ENCODE data around the gene ZFP30. TPM values are rescaled to one million over a fixed set of nuclear protein-coding genes. Genes with fewer than 3 reads are reported as not detected.

The ZFP30 gene
- total and polyA plus RNA-seq, 2 of the 4 experiments (the other 2 are of a cell fraction): 1.7 to 10.2 TPM

DNA sequence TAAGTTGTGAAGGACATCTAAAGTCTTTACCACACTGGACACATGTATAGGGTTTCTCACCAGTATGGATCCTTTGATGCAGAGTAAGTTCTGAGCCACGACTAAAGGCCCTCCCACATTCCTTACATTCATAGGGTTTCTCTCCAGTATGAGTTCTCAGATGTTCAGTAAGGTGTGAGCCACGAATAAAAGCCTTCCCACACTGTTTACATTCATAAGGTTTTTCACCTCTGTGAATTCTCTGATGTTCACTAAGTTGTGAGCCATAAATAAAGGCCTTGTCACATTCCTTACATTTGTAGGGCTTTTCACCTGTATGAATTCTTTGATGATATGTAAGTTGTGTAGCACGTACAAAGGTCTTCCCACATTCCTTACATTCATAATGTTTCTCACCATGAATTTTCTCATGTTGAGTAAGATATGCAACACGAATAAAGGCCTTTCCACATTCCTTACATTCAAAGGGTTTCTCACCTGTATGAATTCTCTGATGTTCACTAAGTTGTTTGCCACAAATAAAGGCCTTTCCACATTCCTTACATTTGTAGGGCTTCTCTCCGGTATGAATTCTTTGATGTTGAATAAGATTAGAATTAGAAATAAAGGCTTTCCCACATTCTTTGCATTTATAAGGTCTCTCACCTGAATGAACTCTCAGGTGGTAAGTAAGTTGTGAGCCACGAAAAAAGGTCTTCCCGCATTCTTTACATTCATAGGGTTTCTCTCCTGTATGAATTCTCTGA is 90.5 kb downstream of the ZFP30 start:
- H3K9me1 ChIP-seq (ENCODE audit: insufficient read depth, low read length): no peaks in the 10 kb centered on the region
- ATAC-seq (ENCODE audit: low read depth): no peak
- POLR2A ChIA-PET (ENCODE audit: unreplicated experiment): no interaction called here
- H2BK15ac ChIP-seq (ENCODE audit: low read depth, low read length): no peak overlapping the region
- no peak overlapping the region for H2BK20ac ChIP-seq (ENCODE audit: low read depth, low read length)
- in situ Hi-C loops (cut with MboI; ENCODE audit: low sequenced_read_pairs): no loop called here
- no peak overlapping the region for H3K14ac ChIP-seq (replicated peaks; ENCODE audit: low read depth, low read length)
- H3K4ac ChIP-seq (ENCODE audit: low read depth, low read length): no peak overlapping the region
- no peak overlapping the region for H2AK5ac ChIP-seq (ENCODE audit: low read depth, low read length)
- CTCF ChIA-PET: no interaction called here
- no peak overlapping the region for H2AFZ ChIP-seq (replicated peaks; ENCODE audit: low read length, poor library complexity)
- H3K4me2 ChIP-seq (ENCODE audit: low read depth, low read length): no peak overlapping the region
- no peak overlapping the region for H3K9ac ChIP-seq (ENCODE audit: low read depth, low read length)
- no peak overlapping the region for H3K18ac ChIP-seq (ENCODE audit: low read depth, low read length)
- no peak overlapping the region for H3K27ac ChIP-seq (ENCODE audit: insufficient read depth, low read length)
- no peak for DNase-seq
- no peak overlapping the region for H2AK9ac ChIP-seq (replicated peaks; ENCODE audit: low read depth, low read length, poor library complexity)
- no peak overlapping the region for H4K91ac ChIP-seq (ENCODE audit: insufficient read depth, low read depth, low read length)
- no peak overlapping the region for H2BK5ac ChIP-seq (ENCODE audit: low read depth, low read length, poor library complexity, severe bottlenecking)
- H3K4me1 ChIP-seq (ENCODE audit: control insufficient read depth, insufficient read depth, low read length): no peaks in the 10 kb centered on the region
- H4K8ac ChIP-seq (ENCODE audit: low read depth in 2 of 2, low read length in 2 of 2): no peak overlapping the region
- no peak overlapping the region for H3K4me3 ChIP-seq (ENCODE audit: insufficient read depth, low read depth, low read length)
- no TSS peak for BruUV-seq (replicated peaks)
- dilution Hi-C loops (cut with HindIII; ENCODE audit: low sequenced_read_pairs, unreplicated experiment): no loop called here
- intact Hi-C loops (cut with micrococcal nuclease): no loop called here
- no peaks in the 10 kb centered on the region for H3K79me1 ChIP-seq (ENCODE audit: low read depth in 1 of 2, low read length in 2 of 2)
- no peaks in the 10 kb centered on the region for H3K27me3 ChIP-seq (ENCODE audit: control insufficient read depth, insufficient read depth, low read length)
- H4K5ac ChIP-seq (ENCODE audit: low read depth, low read length): no peak overlapping the region
- H2BK120ac ChIP-seq (ENCODE audit: low read depth, low read length): no peak overlapping the region
- H3K36me3 ChIP-seq (ENCODE audit: control insufficient read depth, insufficient read depth, low read length): 0 out of 2 replicates have a peak, but pooled peaks cover 2% of the 10 kb centered on the region
- no CpG with 5 or more reads among the region's 7 CpGs for WGBS, 2 experiments (ENCODE audit: extremely low coverage in 2 of 2, insufficient read length in 1 of 2)
- H3K56ac ChIP-seq (ENCODE audit: extremely low read depth, insufficient read depth, low read length): no peak overlapping the region
- no peak overlapping the region for H3K23ac ChIP-seq (ENCODE audit: low read depth, low read length)
- TF ChIP-seq MXI1 (IDR thresholded peaks at IDR 0.05; ENCODE audit: borderline replicate concordance, low read depth, low read length): no peak
- no peak for TF ChIP-seq CHD1 (IDR thresholded peaks at IDR 0.05; ENCODE audit: low read depth, low read length)
- TF ChIP-seq MAZ (IDR thresholded peaks at IDR 0.05; ENCODE audit: borderline replicate concordance, low read depth, low read length): no peak
- TF ChIP-seq BHLHE40 (IDR thresholded peaks at IDR 0.05; ENCODE audit: low read depth, low read length): no peak
- no peak for TF ChIP-seq SMC3 (IDR thresholded peaks at IDR 0.05; ENCODE audit: low read depth, low read length)
- no peak for TF ChIP-seq POLR2A (IDR thresholded peaks at IDR 0.05; ENCODE audit: low read depth, low read length)
- no peak for TF ChIP-seq FOS (IDR thresholded peaks at IDR 0.05; ENCODE audit: low read depth, low read length)
- no peak for TF ChIP-seq NFE2L2 (IDR thresholded peaks at IDR 0.05; ENCODE audit: low read depth, low read length)
- TF ChIP-seq RFX5 (IDR thresholded peaks at IDR 0.05; ENCODE audit: low read depth, low read length): no peak
- TF ChIP-seq, protein P1, sequence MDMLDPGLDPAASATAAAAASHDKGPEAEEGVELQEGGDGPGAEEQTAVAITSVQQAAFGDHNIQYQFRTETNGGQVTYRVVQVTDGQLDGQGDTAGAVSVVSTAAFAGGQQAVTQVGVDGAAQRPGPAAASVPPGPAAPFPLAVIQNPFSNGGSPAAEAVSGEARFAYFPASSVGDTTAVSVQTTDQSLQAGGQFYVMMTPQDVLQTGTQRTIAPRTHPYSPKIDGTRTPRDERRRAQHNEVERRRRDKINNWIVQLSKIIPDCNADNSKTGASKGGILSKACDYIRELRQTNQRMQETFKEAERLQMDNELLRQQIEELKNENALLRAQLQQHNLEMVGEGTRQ (IDR thresholded peaks at IDR 0.05; ENCODE audit: low read depth, low read length): no peak
- TF ChIP-seq RCOR1 (IDR thresholded peaks at IDR 0.05; ENCODE audit: insufficient replicate concordance, low read length): no peak
- TF ChIP-seq MAFK (IDR thresholded peaks at IDR 0.05; ENCODE audit: low read depth, low read length): no peak
- TF ChIP-seq RAD21 (IDR thresholded peaks at IDR 0.05; ENCODE audit: low read length): no peak
- no peak for TF ChIP-seq ELK1 (IDR thresholded peaks at IDR 0.05; ENCODE audit: borderline replicate concordance, low read depth, low read length)
- no peak for TF ChIP-seq CEBPB (IDR thresholded peaks at IDR 0.05; ENCODE audit: low read depth, low read length)
- TF ChIP-seq, protein P2, sequence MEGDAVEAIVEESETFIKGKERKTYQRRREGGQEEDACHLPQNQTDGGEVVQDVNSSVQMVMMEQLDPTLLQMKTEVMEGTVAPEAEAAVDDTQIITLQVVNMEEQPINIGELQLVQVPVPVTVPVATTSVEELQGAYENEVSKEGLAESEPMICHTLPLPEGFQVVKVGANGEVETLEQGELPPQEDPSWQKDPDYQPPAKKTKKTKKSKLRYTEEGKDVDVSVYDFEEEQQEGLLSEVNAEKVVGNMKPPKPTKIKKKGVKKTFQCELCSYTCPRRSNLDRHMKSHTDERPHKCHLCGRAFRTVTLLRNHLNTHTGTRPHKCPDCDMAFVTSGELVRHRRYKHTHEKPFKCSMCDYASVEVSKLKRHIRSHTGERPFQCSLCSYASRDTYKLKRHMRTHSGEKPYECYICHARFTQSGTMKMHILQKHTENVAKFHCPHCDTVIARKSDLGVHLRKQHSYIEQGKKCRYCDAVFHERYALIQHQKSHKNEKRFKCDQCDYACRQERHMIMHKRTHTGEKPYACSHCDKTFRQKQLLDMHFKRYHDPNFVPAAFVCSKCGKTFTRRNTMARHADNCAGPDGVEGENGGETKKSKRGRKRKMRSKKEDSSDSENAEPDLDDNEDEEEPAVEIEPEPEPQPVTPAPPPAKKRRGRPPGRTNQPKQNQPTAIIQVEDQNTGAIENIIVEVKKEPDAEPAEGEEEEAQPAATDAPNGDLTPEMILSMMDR (conservative IDR thresholded peaks at IDR 0.05; ENCODE audit: low read depth, low read length): no peak
- H4K20me1 ChIP-seq (ENCODE audit: insufficient read depth, low read length): no peaks in the 10 kb centered on the region
- peaks cover 64% of the 10 kb centered on the region for H3K9me3 ChIP-seq (ENCODE audit: control insufficient read depth, insufficient read depth, low read length)
